ENCODE measurements around the gene TMEM203.

TMEM203 gene

GRCh38 chr9:137205126-137206069 lies at the start of gene TMEM203, which contains the start of gene NDOR1:
Gene TMEM203, minus strand, starts transcription at chr9:137205648. Its CDS starts 234 bp downstream, at chr9:137205414.
Gene NDOR1, plus strand, starts transcription at chr9:137205700. Its CDS starts 78 bp downstream, at chr9:137205778.
- peak within 1 kb of the TSS; percentile 72 to 85 for H3K27ac ChIP-seq
- H3K4me3 ChIP-seq, result peak within 1 kb of the TSS; percentile 95
- no peak for TF ChIP-seq CTCF (IDR thresholded peaks at IDR 0.05)
- peak; percentile 91 for DNase-seq (ENCODE audit: low spot score)

GRCh38 chr9:137254624-137255447 lies 49.4 kb upstream of the TMEM203 start, which contains the start of gene NELFB:
Gene NELFB, plus strand, starts transcription at chr9:137255327.
- H3K4me3 ChIP-seq, result peak within 1 kb of the TSS; percentile 93
- peak; percentile 91 for DNase-seq (ENCODE audit: low spot score)
- peak within 1 kb of the TSS; percentile 45 to 81 for H3K27ac ChIP-seq
- TF ChIP-seq CTCF (IDR thresholded peaks at IDR 0.05), result no peak

GRCh38 chr9:137253717-137254623 lies 48.5 kb upstream of the TMEM203 start:
- no peak for TF ChIP-seq CTCF (IDR thresholded peaks at IDR 0.05)
- peak overlapping the region; percentile 93 for H3K4me3 ChIP-seq
- DNase-seq (ENCODE audit: low spot score), result no peak
- H3K27ac ChIP-seq, result peak overlapping the region in 1 of 2 donors; percentile 81

GRCh38 chr9:137252555-137253506 lies 47.4 kb upstream of the TMEM203 start:
- TF ChIP-seq CTCF (IDR thresholded peaks at IDR 0.05), result no peak
- no peak for DNase-seq (ENCODE audit: low spot score)

GRCh38 chr9:137251490-137252268 lies 46.2 kb upstream of the TMEM203 start:
- TF ChIP-seq CTCF (IDR thresholded peaks at IDR 0.05), result no peak
- Histone ChIP-seq H3K27ac (no peak overlapping the region), H3K4me3 (no peak overlapping the region)
- no peak for DNase-seq (ENCODE audit: low spot score)

More at GRCh38 chr9:137252555-137253506, 47.4 kb upstream of the TMEM203 start:
- H3K4me3 ChIP-seq, result no peak overlapping the region
- H3K27ac ChIP-seq, result no peak overlapping the region

All from coronary artery (tissue), 2 donors.